Suprapubic skin (tissue), 4 donors: ENCODE results near the gene ATF6. TPM values are rescaled to one million over a fixed set of nuclear protein-coding genes. Genes with fewer than 3 reads are reported as not detected.

ENCODE experiments used
- DNase-seq, 2 donors: peaks; one replicate each; pipeline ENCODE4 v3.0.0-alpha.2; 2019; ENCODE audit warnings: low spot score in 2 of 2
- H3K27ac ChIP-seq: fragments of 200-600 bp; sonication (generic); one replicate; pipeline ENCODE4 v1.5.1; 2019
- H3K27me3 ChIP-seq: fragments of 200-600 bp; sonication (generic); one replicate; pipeline ENCODE4 v1.5.1; 2019
- H3K36me3 ChIP-seq: fragments of 200-600 bp; sonication (generic); one replicate; pipeline ENCODE4 v1.5.1; 2019
- H3K4me1 ChIP-seq: fragments of 200-600 bp; sonication (generic); one replicate; pipeline ENCODE4 v1.5.1; 2019
- H3K4me3 ChIP-seq: fragments of 200-600 bp; sonication (generic); one replicate; pipeline ENCODE4 v1.5.1; 2019; ENCODE audit warnings: mild to moderate bottlenecking
- H3K9me3 ChIP-seq: fragments of 200-600 bp; sonication (generic); one replicate; pipeline ENCODE4 v1.5.1; 2019
- EP300 ChIP-seq: sonication (generic); formaldehyde crosslinking; IDR thresholded peaks from one replicate; pipeline ENCODE4 v1.6.1; 2017; ENCODE audit warnings: antibody characterized with exemption
- POLR2A ChIP-seq, 2 donors: fragments of 450-650 bp; IDR thresholded peaks; one replicate each; pipeline ENCODE4 v1.6.1; 2017; ENCODE audit warnings: antibody characterized with exemption in 2 of 2, mild to moderate bottlenecking in 2 of 2, moderate library complexity in 2 of 2
- POLR2AphosphoS5 ChIP-seq, 3 donors: sonication (generic); formaldehyde crosslinking; IDR thresholded peaks; one replicate each; pipeline ENCODE4 v1.6.1; 2017; ENCODE audit warnings: antibody characterized with exemption in 3 of 3
- WGBS: methylation state at CpG from one replicate; pipeline ENCODE4 v1.1.5; 2018; 5-methylcytosine and 5-hydroxymethylcytosine counted together
- total RNA-seq, 4 donors: library from RNA; depleted of rRNA; stranded (reverse); fragments of >200 nt; gene quantifications; one replicate each; pipeline ENCODE4 v1.1.0, GENCODE V29; 2016
- TF ChIP-seq, protein P1 (sequence below), 2 donors: fragments of 200-600 bp in 1 of 2; fragments of 450-650 bp in 1 of 2; sonication (generic) in 1 of 2; IDR thresholded peaks; one replicate each; pipeline ENCODE4 v1.5.1; 2016 to 2019; ENCODE audit warnings: antibody characterized with exemption in 2 of 2, mild to moderate bottlenecking in 1 of 2, moderate library complexity in 1 of 2

ATF6 gene
- total RNA-seq, 4 donors from 2014 or later, result 28.0 to 32.4 (median 29.7) TPM

DNA sequence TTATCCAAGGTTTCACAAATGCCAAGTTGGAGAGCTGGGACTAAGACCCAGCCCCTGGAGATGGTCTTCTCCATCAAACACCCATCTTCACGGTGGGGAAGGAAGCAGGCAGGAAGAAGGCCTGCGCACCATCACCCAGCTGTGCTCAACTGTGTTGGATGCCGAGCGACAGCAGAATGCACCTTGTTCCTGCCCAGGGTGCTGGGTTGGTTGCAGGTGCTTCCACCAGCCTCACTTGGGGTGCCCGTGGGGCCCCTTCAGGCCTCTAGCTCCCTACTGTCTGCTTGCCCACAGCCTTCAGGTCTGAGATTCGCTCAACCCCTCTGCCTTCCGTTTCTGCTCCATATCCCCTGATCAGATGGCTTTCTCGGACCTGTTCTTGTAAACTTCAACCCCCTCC is 215.0 kb downstream of the ATF6 start:
- 80% methylated on average over 5 of the region's 8 CpGs for WGBS
- Histone ChIP-seq H3K36me3 (peaks cover 9% of the 10 kb centered on the region), H3K4me1 (peaks cover 12% of the 10 kb centered on the region), H3K9me3 (no peaks in the 10 kb centered on the region), H3K27ac (peak overlapping the region; percentile 16), H3K27me3 (no peaks in the 10 kb centered on the region), H3K4me3 (no peak overlapping the region)
- TF ChIP-seq POLR2AphosphoS5 (IDR thresholded peaks at IDR 0.05), result no peak
- TF ChIP-seq EP300, result no peak
- TF ChIP-seq POLR2A (IDR thresholded peaks at IDR 0.05), result no peak
- TF ChIP-seq, protein P1, sequence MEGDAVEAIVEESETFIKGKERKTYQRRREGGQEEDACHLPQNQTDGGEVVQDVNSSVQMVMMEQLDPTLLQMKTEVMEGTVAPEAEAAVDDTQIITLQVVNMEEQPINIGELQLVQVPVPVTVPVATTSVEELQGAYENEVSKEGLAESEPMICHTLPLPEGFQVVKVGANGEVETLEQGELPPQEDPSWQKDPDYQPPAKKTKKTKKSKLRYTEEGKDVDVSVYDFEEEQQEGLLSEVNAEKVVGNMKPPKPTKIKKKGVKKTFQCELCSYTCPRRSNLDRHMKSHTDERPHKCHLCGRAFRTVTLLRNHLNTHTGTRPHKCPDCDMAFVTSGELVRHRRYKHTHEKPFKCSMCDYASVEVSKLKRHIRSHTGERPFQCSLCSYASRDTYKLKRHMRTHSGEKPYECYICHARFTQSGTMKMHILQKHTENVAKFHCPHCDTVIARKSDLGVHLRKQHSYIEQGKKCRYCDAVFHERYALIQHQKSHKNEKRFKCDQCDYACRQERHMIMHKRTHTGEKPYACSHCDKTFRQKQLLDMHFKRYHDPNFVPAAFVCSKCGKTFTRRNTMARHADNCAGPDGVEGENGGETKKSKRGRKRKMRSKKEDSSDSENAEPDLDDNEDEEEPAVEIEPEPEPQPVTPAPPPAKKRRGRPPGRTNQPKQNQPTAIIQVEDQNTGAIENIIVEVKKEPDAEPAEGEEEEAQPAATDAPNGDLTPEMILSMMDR (IDR thresholded peaks at IDR 0.05), result no peak
- DNase-seq, result peak in 1 of 2 donors; percentile 58

DNA sequence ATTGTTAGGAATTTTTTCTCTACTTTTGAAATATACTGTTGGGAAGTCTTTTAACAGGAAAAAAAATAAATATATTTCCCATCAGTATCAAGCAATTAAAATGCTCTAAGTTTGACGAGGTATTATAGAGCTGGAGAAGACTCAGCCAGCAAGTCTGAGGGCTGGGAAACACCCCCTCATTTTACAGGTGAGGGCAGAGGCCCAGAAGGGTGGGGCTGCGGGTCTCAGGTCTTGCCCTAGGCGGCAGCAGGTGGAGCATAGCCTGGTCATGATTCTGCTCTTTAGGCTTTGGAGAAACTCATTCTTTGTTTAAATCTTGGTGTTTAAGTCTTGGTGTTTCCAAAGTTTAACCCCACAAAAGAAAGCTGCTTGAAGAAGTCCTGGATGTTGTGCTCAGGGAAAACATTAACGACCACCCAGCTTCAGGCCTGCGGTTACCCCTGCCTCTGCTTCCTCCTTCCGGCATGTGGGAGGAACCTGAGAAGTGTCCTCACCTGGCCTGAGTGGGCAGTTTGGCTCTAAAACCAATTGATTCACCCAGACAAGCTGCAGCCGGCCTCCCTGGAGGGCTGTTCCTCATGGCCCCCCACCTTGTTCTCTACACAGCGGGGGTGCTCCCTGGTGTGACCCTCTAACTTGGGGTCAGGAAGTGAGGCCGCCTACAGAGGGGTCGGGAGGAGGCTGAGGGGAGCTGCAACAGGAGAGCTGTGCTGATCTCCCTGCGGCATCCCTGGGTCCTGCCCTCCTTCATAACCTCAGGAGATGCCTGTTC is 215.8 kb downstream of the ATF6 start:
- Histone ChIP-seq H3K27me3 (no peaks in the 10 kb centered on the region), H3K36me3 (peaks cover 9% of the 10 kb centered on the region), H3K9me3 (no peaks in the 10 kb centered on the region), H3K4me1 (peaks cover 19% of the 10 kb centered on the region), H3K27ac (no peak overlapping the region), H3K4me3 (no peak overlapping the region)
- peak in 1 of 2 donors; percentile 68 for DNase-seq
- TF ChIP-seq EP300 (no peak), POLR2A (IDR thresholded peaks at IDR 0.05) (no peak), POLR2AphosphoS5 (IDR thresholded peaks at IDR 0.05) (no peak)
- TF ChIP-seq, protein P1 (IDR thresholded peaks at IDR 0.05), result no peak
- 72% methylated on average over 10 of the region's 11 CpGs for WGBS

DNA sequence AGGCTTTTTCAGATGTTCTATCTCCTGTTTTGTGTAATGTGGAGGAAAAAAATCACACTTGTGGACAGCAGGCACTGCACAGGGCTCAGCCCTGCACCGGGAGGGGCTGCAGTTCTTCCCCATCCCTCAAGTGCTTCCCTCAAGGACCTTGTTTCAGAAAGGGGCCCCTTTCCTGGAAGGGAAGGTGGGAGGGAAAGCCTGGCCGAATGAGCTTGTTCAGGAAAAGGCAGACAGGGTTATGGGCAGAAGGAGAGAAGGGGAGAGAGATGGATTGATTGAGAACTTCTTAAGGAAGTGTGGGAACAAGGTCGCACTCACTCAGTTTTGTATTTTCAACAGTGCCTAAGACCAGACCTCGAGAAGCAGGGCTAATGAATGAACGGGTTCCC is 216.4 kb downstream of the ATF6 start:
- Histone ChIP-seq H3K27ac (no peak overlapping the region), H3K4me3 (no peak overlapping the region), H3K36me3 (peaks cover 9% of the 10 kb centered on the region), H3K4me1 (peaks cover 18% of the 10 kb centered on the region), H3K27me3 (no peaks in the 10 kb centered on the region), H3K9me3 (no peaks in the 10 kb centered on the region)
- no peak for TF ChIP-seq POLR2AphosphoS5 (IDR thresholded peaks at IDR 0.05)
- TF ChIP-seq, protein P1 (IDR thresholded peaks at IDR 0.05), result no peak
- no peak for TF ChIP-seq POLR2A (IDR thresholded peaks at IDR 0.05)
- TF ChIP-seq EP300, result no peak
- DNase-seq, result peak in 1 of 2 donors; percentile 20
- 67% methylated on average over 5 of the region's 5 CpGs for WGBS

DNA sequence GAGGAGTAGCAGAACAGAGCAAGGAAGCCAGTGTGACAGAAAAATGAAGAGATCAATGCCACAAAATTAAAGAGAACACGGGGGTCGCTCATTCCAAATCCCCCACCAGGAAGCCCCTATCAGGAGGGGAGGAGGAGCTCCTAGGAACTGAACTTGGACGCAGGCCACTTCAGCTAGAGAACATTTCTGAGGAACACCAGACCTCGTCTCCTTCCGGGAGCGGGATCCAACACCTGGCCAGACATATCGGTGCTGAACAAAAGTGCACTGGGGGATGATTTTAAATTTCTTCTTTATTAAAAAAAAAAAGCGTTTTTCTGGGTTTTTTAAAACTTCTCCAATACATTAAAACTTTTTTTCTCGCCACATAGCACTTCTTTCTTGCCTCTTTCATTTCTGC is 216.8 kb downstream of the ATF6 start:
- Histone ChIP-seq H3K4me1 (peaks cover 14% of the 10 kb centered on the region), H3K27ac (no peak overlapping the region), H3K36me3 (peaks cover 9% of the 10 kb centered on the region), H3K27me3 (no peaks in the 10 kb centered on the region), H3K9me3 (no peaks in the 10 kb centered on the region), H3K4me3 (no peak overlapping the region)
- DNase-seq, result peak in 1 of 2 donors; percentile 28
- 90% methylated on average over 9 of the region's 9 CpGs for WGBS
- TF ChIP-seq, protein P1 (IDR thresholded peaks at IDR 0.05), result no peak
- TF ChIP-seq POLR2AphosphoS5 (IDR thresholded peaks at IDR 0.05), result no peak
- no peak for TF ChIP-seq EP300
- TF ChIP-seq POLR2A (IDR thresholded peaks at IDR 0.05), result no peak

DNA sequence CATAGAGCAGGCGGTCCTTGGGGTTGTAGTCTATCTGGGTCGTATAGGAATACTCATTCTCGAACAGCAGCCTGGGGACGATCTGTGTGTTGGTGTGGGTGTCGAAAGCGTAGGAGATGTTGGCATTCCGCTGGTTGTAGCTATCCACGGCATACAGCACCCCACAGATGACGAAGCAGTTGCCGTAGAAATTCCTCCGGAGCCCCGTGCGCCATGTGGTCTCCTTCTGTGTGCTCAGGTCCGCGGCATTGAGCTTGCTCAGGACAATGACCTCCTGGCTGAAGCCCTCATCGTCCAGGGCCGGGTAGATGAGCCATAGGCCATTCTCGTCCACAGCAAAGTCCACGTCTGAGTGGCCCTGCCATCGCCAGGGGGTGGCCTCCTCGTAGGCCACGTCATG is 217.6 kb downstream of the ATF6 start:
- peaks cover 20% of the 10 kb centered on the region for H3K4me1 ChIP-seq
- no peak for TF ChIP-seq EP300
- TF ChIP-seq, protein P1 (IDR thresholded peaks at IDR 0.05), result no peak
- no peak for TF ChIP-seq POLR2AphosphoS5 (IDR thresholded peaks at IDR 0.05)
- TF ChIP-seq POLR2A (IDR thresholded peaks at IDR 0.05), result no peak
- peaks cover 9% of the 10 kb centered on the region for H3K36me3 ChIP-seq
- no peaks in the 10 kb centered on the region for H3K27me3 ChIP-seq
- H3K27ac ChIP-seq, result no peak overlapping the region
- 95% methylated on average over 16 of the region's 22 CpGs for WGBS
- no peak for DNase-seq
- no peak overlapping the region for H3K4me3 ChIP-seq
- no peaks in the 10 kb centered on the region for H3K9me3 ChIP-seq
